ENCODE results near the gene SMURF2.

GRCh38 chr17:64535357-64535756 is 126.8 kb downstream of the SMURF2 start:
- TF ChIP-seq USF2 (IDR thresholded peaks at IDR 0.05) (no peak), CTCF (IDR thresholded peaks at IDR 0.05) (no peak), CBX8 (IDR thresholded peaks at IDR 0.05) (no peak)
